Activated CD8-positive, alpha-beta memory T cell treated with anti-CD3 and anti-CD28 coated beads, Interleukin-2, amount 50 U/mL, for 4 hours (primary cell): ENCODE results near the gene STPG2.

Source experiments
- DNase-seq: peaks from one replicate; pipeline ENCODE4 v3.0.0-alpha.2; 2020

Gene STPG2

GRCh38 chr4:98092833-98093439, 50.3 kb downstream of the STPG2 start:
- no peak for DNase-seq

GRCh38 chr4:98081936-98082335, 61.3 kb downstream of the STPG2 start:
- no peak for DNase-seq

GRCh38 chr4:98068495-98068894, 74.8 kb downstream of the STPG2 start:
- no peak for DNase-seq

- DNase-seq, result no peak
Observed at GRCh38 chr4:98055800-98056501, 87.3 kb downstream of the STPG2 start.

GRCh38 chr4:98046665-98047064, 96.6 kb downstream of the STPG2 start:
- no peak for DNase-seq

GRCh38 chr4:98030059-98030458, 113.2 kb downstream of the STPG2 start:
- DNase-seq, result no peak

- DNase-seq, result no peak
Observed at GRCh38 chr4:98027827-98028226, 115.4 kb downstream of the STPG2 start.

GRCh38 chr4:98026362-98026761, 116.9 kb downstream of the STPG2 start:
- DNase-seq, result no peak

- no peak for DNase-seq
Observed at GRCh38 chr4:98006814-98007412, 136.4 kb downstream of the STPG2 start.

- DNase-seq, result no peak
Observed at GRCh38 chr4:98006060-98006459, 137.2 kb downstream of the STPG2 start.

GRCh38 chr4:98000940-98001339, 142.3 kb downstream of the STPG2 start:
- DNase-seq, result no peak

GRCh38 chr4:97998203-97998602, 145.1 kb downstream of the STPG2 start:
- no peak for DNase-seq

- DNase-seq, result no peak
Observed at GRCh38 chr4:97994765-97995465, 148.4 kb downstream of the STPG2 start.

GRCh38 chr4:97990409-97990808, 152.9 kb downstream of the STPG2 start:
- DNase-seq, result no peak

GRCh38 chr4:97987019-97987648, 156.1 kb downstream of the STPG2 start:
- no peak for DNase-seq

- DNase-seq, result no peak
Observed at GRCh38 chr4:97984545-97985131, 158.6 kb downstream of the STPG2 start.

GRCh38 chr4:97978791-97979488, 164.3 kb downstream of the STPG2 start:
- DNase-seq, result no peak

GRCh38 chr4:97953171-97953941, 189.9 kb downstream of the STPG2 start:
- DNase-seq, result no peak

- DNase-seq, result no peak
Observed at GRCh38 chr4:97952763-97953162, 190.5 kb downstream of the STPG2 start.

GRCh38 chr4:97950836-97951235, 192.4 kb downstream of the STPG2 start:
- no peak for DNase-seq

GRCh38 chr4:97942951-97943350, 200.3 kb downstream of the STPG2 start:
- no peak for DNase-seq
